ENCODE measurements around the gene TMEM120B.
"Not testable (repeated sequence)": the region's sequence is repeated elsewhere in the genome, so short reads cannot be mapped to it uniquely, and the experiment has no call there.

The TMEM120B gene

GRCh38 chr12:121712461-121713256 lies at the start of gene TMEM120B:
TSS of gene TMEM120B (plus strand) at chr12:121712752. CDS start at chr12:121712896, 144 bp downstream.
- peak within 1 kb of the TSS; percentile 76 for H3K4me3 ChIP-seq (ENCODE audit: low read length)
- peak within 1 kb of the TSS; percentile 20 for H3K27ac ChIP-seq (ENCODE audit: low read length)
- peaks cover 7% of the 10 kb centered on the region for H3K4me1 ChIP-seq (ENCODE audit: insufficient read depth, low read length)

GRCh38 chr12:121663610-121663929 lies 49.0 kb upstream of the TMEM120B start:
- no peaks in the 10 kb centered on the region for H3K36me3 ChIP-seq (ENCODE audit: insufficient read depth, low read depth, low read length)
- peaks cover 8% of the 10 kb centered on the region; the same call in 1 of the 2 replicates for H3K4me1 ChIP-seq (ENCODE audit: insufficient read depth, low read length)
- no peaks in the 10 kb centered on the region for H3K27me3 ChIP-seq (ENCODE audit: insufficient read depth, low read length)
- H3K27ac ChIP-seq (ENCODE audit: low read length), result no peak overlapping the region
- H3K4me3 ChIP-seq (ENCODE audit: low read length), result no peak overlapping the region
- no peaks in the 10 kb centered on the region for H3K9me3 ChIP-seq (ENCODE audit: insufficient read depth, low read depth, low read length)
- H3K9ac ChIP-seq (ENCODE audit: low read depth, low read length), result no peak overlapping the region; the same call in 1 of the 2 replicates

More at GRCh38 chr12:121712461-121713256, at the start of gene TMEM120B:
- Histone ChIP-seq H3K36me3 (ENCODE audit: insufficient read depth, low read depth, low read length) (peaks cover 9% of the 10 kb centered on the region; the same call in 1 of the 2 replicates), H3K9ac (ENCODE audit: low read depth, low read length) (peak within 1 kb of the TSS; percentile 81), H3K27me3 (ENCODE audit: insufficient read depth, low read length) (no peaks in the 10 kb centered on the region), H3K9me3 (ENCODE audit: insufficient read depth, low read depth, low read length) (no peaks in the 10 kb centered on the region)

GRCh38 chr12:121666829-121667228 lies 45.7 kb upstream of the TMEM120B start:
- not testable (repeated sequence) for H3K9ac ChIP-seq (ENCODE audit: low read depth, low read length); H3K4me3 ChIP-seq (ENCODE audit: low read length); H3K27ac ChIP-seq (ENCODE audit: low read length)

GRCh38 chr12:121668750-121669520 lies 43.6 kb upstream of the TMEM120B start:
- no peaks in the 10 kb centered on the region for H3K9me3 ChIP-seq (ENCODE audit: insufficient read depth, low read depth, low read length)
- H3K36me3 ChIP-seq (ENCODE audit: insufficient read depth, low read depth, low read length), result no peaks in the 10 kb centered on the region
- no peaks in the 10 kb centered on the region for H3K27me3 ChIP-seq (ENCODE audit: insufficient read depth, low read length)
- H3K9ac ChIP-seq (ENCODE audit: low read depth, low read length), result no peak overlapping the region
- H3K4me1 ChIP-seq (ENCODE audit: insufficient read depth, low read length), result peaks cover 11% of the 10 kb centered on the region; the same call in 1 of the 2 replicates
- H3K4me3 ChIP-seq (ENCODE audit: low read length), result no peak overlapping the region
- H3K27ac ChIP-seq (ENCODE audit: low read length), result no peak overlapping the region

More at GRCh38 chr12:121666829-121667228, 45.7 kb upstream of the TMEM120B start:
- not testable (repeated sequence) for H3K36me3 ChIP-seq (ENCODE audit: insufficient read depth, low read depth, low read length); H3K9me3 ChIP-seq (ENCODE audit: insufficient read depth, low read depth, low read length); H3K27me3 ChIP-seq (ENCODE audit: insufficient read depth, low read length); H3K4me1 ChIP-seq (ENCODE audit: insufficient read depth, low read length)

- H3K4me3 ChIP-seq (ENCODE audit: low read length), result no peak within 1 kb of the TSS
- H3K9ac ChIP-seq (ENCODE audit: low read depth, low read length), result no peak within 1 kb of the TSS
Observed at GRCh38 chr12:121669521-121669900, 43.0 kb upstream of the TMEM120B start, which contains the start of gene MORN3. TSS of gene MORN3 (minus strand) at chr12:121669654. CDS start at chr12:121669483, 171 bp downstream.

GRCh38 chr12:121673013-121673511 lies 39.5 kb upstream of the TMEM120B start:
- Histone ChIP-seq H3K27me3 (ENCODE audit: insufficient read depth, low read length) (no peaks in the 10 kb centered on the region), H3K9me3 (ENCODE audit: insufficient read depth, low read depth, low read length) (no peaks in the 10 kb centered on the region), H3K4me1 (ENCODE audit: insufficient read depth, low read length) (peaks cover 8% of the 10 kb centered on the region; the same call in 1 of the 2 replicates), H3K36me3 (ENCODE audit: insufficient read depth, low read depth, low read length) (no peaks in the 10 kb centered on the region), H3K9ac (ENCODE audit: low read depth, low read length) (peak overlapping the region; percentile 74; the same call in 1 of the 2 replicates), H3K27ac (ENCODE audit: low read length) (peak overlapping the region; percentile 56), H3K4me3 (ENCODE audit: low read length) (peak overlapping the region; percentile 74; the same call in 1 of the 2 replicates)

More at GRCh38 chr12:121669521-121669900, 43.0 kb upstream of the TMEM120B start, which contains the start of gene MORN3:
- Histone ChIP-seq H3K9me3 (ENCODE audit: insufficient read depth, low read depth, low read length) (no peaks in the 10 kb centered on the region), H3K36me3 (ENCODE audit: insufficient read depth, low read depth, low read length) (no peaks in the 10 kb centered on the region), H3K27me3 (ENCODE audit: insufficient read depth, low read length) (no peaks in the 10 kb centered on the region), H3K4me1 (ENCODE audit: insufficient read depth, low read length) (peaks cover 8% of the 10 kb centered on the region; the same call in 1 of the 2 replicates), H3K27ac (ENCODE audit: low read length) (no peak within 1 kb of the TSS)

GRCh38 chr12:121676190-121676589 lies 36.4 kb upstream of the TMEM120B start:
- Histone ChIP-seq H3K27me3 (ENCODE audit: insufficient read depth, low read length) (no peaks in the 10 kb centered on the region), H3K4me1 (ENCODE audit: insufficient read depth, low read length) (peaks cover 3% of the 10 kb centered on the region; the same call in 1 of the 2 replicates)

GRCh38 chr12:121678305-121678704 lies 34.2 kb upstream of the TMEM120B start:
- Histone ChIP-seq H3K27me3 (ENCODE audit: insufficient read depth, low read length) (no peaks in the 10 kb centered on the region), H3K4me3 (ENCODE audit: low read length) (no peak overlapping the region), H3K36me3 (ENCODE audit: insufficient read depth, low read depth, low read length) (no peaks in the 10 kb centered on the region), H3K9me3 (ENCODE audit: insufficient read depth, low read depth, low read length) (no peaks in the 10 kb centered on the region), H3K9ac (ENCODE audit: low read depth, low read length) (no peak overlapping the region), H3K27ac (ENCODE audit: low read length) (no peak overlapping the region), H3K4me1 (ENCODE audit: insufficient read depth, low read length) (no peaks in the 10 kb centered on the region)

More at GRCh38 chr12:121676190-121676589, 36.4 kb upstream of the TMEM120B start:
- Histone ChIP-seq H3K36me3 (ENCODE audit: insufficient read depth, low read depth, low read length) (no peaks in the 10 kb centered on the region), H3K4me3 (ENCODE audit: low read length) (no peak overlapping the region), H3K27ac (ENCODE audit: low read length) (no peak overlapping the region), H3K9me3 (ENCODE audit: insufficient read depth, low read depth, low read length) (no peaks in the 10 kb centered on the region), H3K9ac (ENCODE audit: low read depth, low read length) (no peak overlapping the region)

- Histone ChIP-seq H3K9me3 (ENCODE audit: insufficient read depth, low read depth, low read length) (no peaks in the 10 kb centered on the region), H3K4me3 (ENCODE audit: low read length) (no peak overlapping the region), H3K27ac (ENCODE audit: low read length) (no peak overlapping the region), H3K4me1 (ENCODE audit: insufficient read depth, low read length) (no peaks in the 10 kb centered on the region), H3K36me3 (ENCODE audit: insufficient read depth, low read depth, low read length) (no peaks in the 10 kb centered on the region), H3K27me3 (ENCODE audit: insufficient read depth, low read length) (no peaks in the 10 kb centered on the region), H3K9ac (ENCODE audit: low read depth, low read length) (no peak overlapping the region)
Observed at GRCh38 chr12:121678716-121679300, 33.7 kb upstream of the TMEM120B start.

GRCh38 chr12:121679661-121680197 lies 32.8 kb upstream of the TMEM120B start:
- H3K9ac ChIP-seq (ENCODE audit: low read depth, low read length); H3K27me3 ChIP-seq (ENCODE audit: insufficient read depth, low read length); H3K4me3 ChIP-seq (ENCODE audit: low read length); H3K27ac ChIP-seq (ENCODE audit: low read length); H3K36me3 ChIP-seq (ENCODE audit: insufficient read depth, low read depth, low read length); H3K9me3 ChIP-seq (ENCODE audit: insufficient read depth, low read depth, low read length); H3K4me1 ChIP-seq (ENCODE audit: insufficient read depth, low read length): not testable (repeated sequence)

GRCh38 chr12:121688966-121689365 lies 23.6 kb upstream of the TMEM120B start:
- H3K27ac ChIP-seq (ENCODE audit: low read length), result no peak overlapping the region
- H3K4me3 ChIP-seq (ENCODE audit: low read length), result no peak overlapping the region
- H3K27me3 ChIP-seq (ENCODE audit: insufficient read depth, low read length), result no peaks in the 10 kb centered on the region
- H3K4me1 ChIP-seq (ENCODE audit: insufficient read depth, low read length), result peaks cover 4% of the 10 kb centered on the region
- H3K36me3 ChIP-seq (ENCODE audit: insufficient read depth, low read depth, low read length), result no peaks in the 10 kb centered on the region
- no peak overlapping the region for H3K9ac ChIP-seq (ENCODE audit: low read depth, low read length)
- H3K9me3 ChIP-seq (ENCODE audit: insufficient read depth, low read depth, low read length), result no peaks in the 10 kb centered on the region
